Articular chondrocyte of knee joint (primary cell): ENCODE data around the gene PRMT9. TPM values are rescaled to one million over a fixed set of nuclear protein-coding genes. Genes with fewer than 3 reads are reported as not detected.

Experiments
- total RNA-seq: library from RNA; depleted of rRNA; stranded (reverse); fragments of >200 nt; gene quantifications from 2 replicates; pipeline ENCODE4 v1.2.3, GENCODE V29; 2012

Gene PRMT9
- total RNA-seq: 10.5 and 11.9 TPM in 2 replicates

GRCh38 chr4:147683717-147684700 lies at the start of gene PRMT9:
TSS of gene PRMT9 (minus strand) at chr4:147684163. CDS start at chr4:147683987, 176 bp downstream.

GRCh38 chr4:147731580-147732517 lies 47.9 kb upstream of the PRMT9 start, which contains the start of gene ARHGAP10:
TSS of gene ARHGAP10 (plus strand) at chr4:147732088. CDS start at chr4:147732302, 214 bp downstream.

GRCh38 chr4:147617173-147617840 lies 66.7 kb downstream of the PRMT9 start, which contains the start of gene TMEM184C:
TSS of gene TMEM184C (plus strand) at chr4:147617397. CDS start at chr4:147617957, 560 bp downstream.

Other genes with a start within 250 kb of the PRMT9 start
- 0.39 and 1.2 TPM in 2 replicates for gene EDNRA, start 203.1 kb downstream of the PRMT9 start, total RNA-seq
- gene TMEM184C, start 66.8 kb downstream of the PRMT9 start, total RNA-seq: 43.4 and 51.0 TPM in 2 replicates
- 41.7 and 43.1 TPM in 2 replicates for gene ARHGAP10, start 47.9 kb upstream of the PRMT9 start, total RNA-seq